T-helper 2 cell (primary cell): Measurements from ENCODE around the gene NUDT10.
A peak's percentile ranks its signal among the peaks of the same experiment; 100 is the strongest.
"Not testable (repeated sequence)": the region's sequence is repeated elsewhere in the genome, so short reads cannot be mapped to it uniquely, and the experiment has no call there.

ENCODE experiments used
- DNase-seq, 5 experiments: peaks; one replicate each; pipeline versions ENCODE4 v3.0.0 to v3.0.0-alpha.2; 2012 to 2022
- total RNA-seq, 2 donors: gene quantifications; one replicate each; lab custom pipeline; 2026; lab: John Stamatoyannopoulos, UW

Gene NUDT10
- 0.20 to 0.31 reads per million in 2 donors for total RNA-seq

DNA sequence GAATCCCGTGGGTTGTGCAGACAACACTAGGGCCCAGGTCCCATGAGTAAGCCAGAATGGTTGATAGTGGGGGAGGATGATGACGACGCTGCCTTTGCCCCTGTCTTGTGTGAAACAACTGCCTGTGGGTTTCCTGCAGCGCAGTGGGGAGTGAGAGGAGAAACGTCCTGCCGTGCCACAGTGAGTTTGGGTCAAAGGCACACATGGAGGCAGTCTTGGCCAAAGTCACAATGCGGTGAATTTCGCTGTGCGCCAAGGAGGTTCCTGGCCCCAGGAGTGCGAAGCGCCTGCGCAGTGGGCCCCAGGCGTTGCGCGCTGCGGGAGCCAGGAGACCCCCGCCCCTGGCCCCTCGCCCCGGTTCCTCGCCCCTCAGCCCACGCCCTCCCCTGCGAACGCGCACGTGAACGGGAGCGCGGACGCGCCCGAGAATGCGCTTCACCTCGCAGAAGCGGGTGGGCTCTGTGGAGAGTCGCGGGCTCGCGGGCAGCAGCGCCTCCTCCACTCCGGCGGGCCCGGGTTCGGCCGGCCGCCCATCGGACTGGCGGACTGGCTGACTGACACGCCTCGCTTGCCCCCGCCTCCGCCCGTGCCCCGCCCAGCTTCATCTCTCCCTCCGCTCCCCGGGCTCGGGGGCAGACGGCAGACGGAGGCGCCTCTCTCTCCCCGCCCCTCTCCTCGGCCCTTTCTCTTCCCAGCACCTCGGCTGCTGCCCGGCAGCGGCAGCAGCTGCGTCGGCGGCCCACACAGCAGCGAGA is at the start of gene NUDT10:
Gene NUDT10 (plus strand): TSS at position 635 of the 755 bp plus-strand sequence. CDS start 144 bp downstream, outside the sequence.
- peak in 3 of 5 experiments; percentile 3 to 29 (median 4) for DNase-seq

DNA sequence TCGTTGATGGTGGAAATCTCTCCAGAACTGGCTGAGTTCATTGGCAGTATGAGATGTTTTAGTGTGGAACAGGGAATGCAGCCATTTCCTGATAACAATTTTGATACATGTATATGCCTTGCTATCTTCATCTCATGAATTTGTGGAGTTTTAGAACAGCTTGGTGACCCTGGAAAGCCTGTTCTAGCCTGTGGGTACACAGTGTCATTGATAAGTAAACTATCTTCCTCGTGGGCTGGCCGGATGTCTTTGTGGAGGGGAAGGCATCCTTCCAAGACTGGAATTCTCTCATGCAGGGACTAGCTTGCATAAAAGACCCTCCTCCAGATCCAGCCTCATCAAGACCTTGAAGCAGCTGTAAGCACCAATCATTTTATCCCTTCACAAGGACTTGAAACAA is 40.2 kb upstream of the NUDT10 start:
- no peak for DNase-seq

DNA sequence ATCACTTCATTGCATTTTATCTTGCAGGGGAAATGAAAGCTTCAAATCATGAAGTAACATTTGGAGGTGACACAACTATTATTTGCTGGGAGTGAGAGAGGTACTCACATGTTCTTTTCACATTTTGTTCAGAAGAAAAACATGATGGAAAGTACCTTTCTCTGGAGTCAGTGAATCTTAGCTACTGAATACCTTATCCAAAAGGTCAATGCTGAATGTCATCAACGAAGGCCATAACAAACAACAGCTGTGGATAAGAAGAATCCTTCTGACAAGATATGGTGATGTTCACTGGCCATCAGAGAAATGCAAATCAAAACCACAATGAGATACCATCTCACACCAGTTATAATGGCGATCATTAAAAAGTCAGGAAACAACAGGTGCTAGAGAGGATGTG is 36.5 kb upstream of the NUDT10 start:
- DNase-seq: no peak

DNA sequence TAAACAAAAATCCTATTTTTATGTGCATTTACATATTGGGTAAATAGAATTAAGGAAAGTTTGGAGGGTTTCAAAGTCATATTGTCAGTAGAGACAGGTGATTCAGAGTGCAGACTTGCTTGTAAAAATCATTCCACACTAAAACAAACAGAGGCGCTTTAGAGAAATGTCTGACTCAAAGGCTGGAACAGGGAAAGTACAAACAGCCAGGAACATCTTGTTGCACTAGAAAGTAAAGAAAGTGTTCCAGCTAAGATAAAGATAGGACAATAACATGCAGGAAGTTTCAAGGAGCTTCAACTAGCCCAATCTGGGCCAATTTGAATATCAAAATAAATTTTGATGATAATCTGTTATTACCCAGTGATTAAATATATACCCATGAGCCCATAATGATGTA is 16.4 kb upstream of the NUDT10 start:
- DNase-seq: no peak

DNA sequence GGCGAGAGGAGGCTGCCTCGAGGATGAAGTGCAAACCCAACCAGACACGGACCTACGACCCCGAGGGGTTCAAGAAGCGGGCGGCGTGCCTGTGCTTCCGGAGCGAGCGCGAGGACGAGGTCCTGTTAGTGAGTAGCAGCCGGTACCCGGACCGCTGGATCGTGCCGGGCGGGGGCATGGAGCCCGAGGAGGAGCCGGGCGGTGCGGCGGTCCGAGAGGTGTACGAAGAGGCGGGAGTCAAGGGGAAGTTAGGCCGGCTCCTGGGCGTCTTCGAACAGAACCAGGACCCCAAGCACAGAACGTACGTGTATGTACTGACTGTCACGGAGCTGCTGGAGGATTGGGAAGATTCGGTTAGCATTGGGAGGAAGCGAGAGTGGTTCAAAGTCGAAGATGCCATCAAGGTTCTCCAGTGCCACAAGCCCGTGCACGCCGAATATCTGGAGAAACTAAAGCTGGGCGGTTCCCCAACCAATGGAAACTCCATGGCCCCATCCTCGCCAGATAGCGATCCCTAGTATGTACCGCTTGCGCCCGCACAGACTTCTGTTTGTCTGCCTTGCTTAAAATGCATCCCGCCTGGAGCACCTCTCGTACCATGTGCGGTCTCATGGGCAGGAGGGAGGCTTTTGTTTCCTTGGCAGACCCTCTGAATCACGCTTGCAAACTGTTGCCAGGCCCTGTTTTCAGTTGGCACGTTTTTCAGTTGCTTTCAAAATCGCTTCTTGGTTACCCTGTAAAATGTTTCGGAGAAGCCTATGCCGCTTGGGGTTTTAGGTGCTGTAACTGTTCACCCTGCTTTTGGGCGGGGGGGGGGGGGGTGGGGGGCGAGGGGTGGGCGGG is 542 bp downstream of the NUDT10 start:
- DNase-seq: not testable (repeated sequence)

DNA sequence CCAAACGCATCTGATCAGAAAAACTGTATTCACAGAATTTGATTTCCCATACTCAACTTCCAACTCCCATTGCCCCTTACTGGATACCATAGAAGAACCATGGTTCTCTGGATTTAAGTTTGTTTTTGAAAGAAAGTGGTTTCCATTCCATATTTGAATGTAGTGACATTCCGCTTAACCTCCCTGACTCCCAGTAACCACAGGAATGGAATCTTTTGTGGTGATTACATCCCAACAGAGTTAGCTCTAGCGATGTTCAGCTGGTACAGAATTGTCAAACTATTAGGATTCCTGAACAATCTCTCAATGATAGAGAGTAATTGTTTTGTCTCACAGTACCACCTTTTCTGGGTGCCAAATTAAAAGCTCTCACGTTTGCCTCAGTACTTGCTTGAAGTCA is 1.7 kb downstream of the NUDT10 start:
- DNase-seq: no peak

DNA sequence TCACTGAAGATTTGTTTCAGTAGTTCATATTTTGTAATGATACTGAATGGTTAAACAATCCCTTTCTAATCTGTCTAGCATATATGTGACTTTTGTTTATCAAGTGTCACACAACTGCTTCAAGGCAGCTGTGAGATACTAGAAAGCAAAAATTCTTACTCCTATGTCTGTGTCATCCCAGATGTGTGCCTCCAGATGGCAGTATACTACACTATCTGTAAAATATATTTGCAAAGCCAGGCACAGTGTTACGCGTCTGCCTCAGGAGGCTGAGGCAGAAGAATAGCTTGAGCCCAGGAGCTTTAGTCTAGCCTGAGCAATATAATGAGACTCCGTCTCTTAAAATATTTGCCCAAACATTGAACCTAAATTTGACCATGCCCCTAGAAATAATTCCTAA is 4.0 kb downstream of the NUDT10 start:
- peak in 2 of 5 experiments; percentile 1 to 52 for DNase-seq

DNA sequence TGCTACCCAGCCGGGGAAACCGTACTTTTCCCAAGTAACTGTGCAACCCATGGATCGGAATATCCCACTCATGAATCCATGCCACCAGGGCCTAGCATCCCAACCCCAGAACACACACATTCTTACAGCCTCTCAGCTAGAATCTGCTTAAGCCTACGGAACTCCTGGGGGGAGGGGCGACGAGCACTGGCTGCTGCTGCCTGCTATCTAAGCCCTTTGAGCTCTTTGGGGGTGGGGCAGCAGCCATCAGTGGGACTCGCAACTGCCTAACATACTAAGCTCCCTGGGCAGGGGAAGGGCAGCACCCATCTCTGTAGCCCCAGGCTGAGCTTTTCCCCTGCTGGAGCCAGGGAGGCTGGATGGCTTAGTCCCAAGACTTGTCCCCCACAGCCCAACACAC is 28.6 kb downstream of the NUDT10 start:
- DNase-seq: no peak

DNA sequence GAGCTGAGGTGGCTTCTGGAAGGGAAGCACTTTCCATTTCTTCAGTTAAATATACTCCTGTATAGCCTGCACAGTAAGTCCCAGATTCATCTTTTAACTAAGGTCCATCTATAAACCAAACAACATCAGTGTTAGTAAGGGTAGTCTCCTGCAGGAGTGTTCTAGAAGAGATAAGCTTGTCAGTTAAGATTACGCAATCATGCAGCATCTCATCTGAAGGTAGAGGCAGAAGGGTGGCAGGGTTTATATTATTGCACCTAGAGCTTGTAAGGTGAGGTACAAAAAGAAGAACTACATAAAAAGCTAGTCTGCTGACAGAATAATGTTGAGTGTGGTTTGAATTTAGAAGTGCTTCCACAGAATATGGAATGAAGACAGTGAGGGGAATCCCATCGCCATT is 44.0 kb downstream of the NUDT10 start:
- DNase-seq: no peak
